ENCODE data around the gene CNIH3. TPM values are rescaled to one million over a fixed set of nuclear protein-coding genes. Genes with fewer than 3 reads are reported as not detected.

Gene CNIH3
- total RNA-seq, 1 experiment from 2014 or later = 4.2 TPM

GRCh38 chr1:224626042-224626441 lies 9.9 kb downstream of the CNIH3 start:
- no peak overlapping the region for H2BK20ac ChIP-seq (ENCODE audit: low read depth, low read length, poor library complexity, severe bottlenecking)
- H3K9me3 Mint-ChIP-seq = peaks cover 9 to 12% of the 10 kb centered on the region in 2 experiments
- no peak overlapping the region for H4K91ac ChIP-seq (ENCODE audit: insufficient read length, low read depth, low read length)
- no peak overlapping the region for H3K4me2 ChIP-seq (ENCODE audit: insufficient read depth, insufficient read length, low read length)
- H2AFZ ChIP-seq (ENCODE audit: low read length) = no peak overlapping the region
- no peak overlapping the region for H3K18ac ChIP-seq (ENCODE audit: insufficient read length, low read depth, low read length)
- H3K9me3 ChIP-seq (ENCODE audit: control insufficient read depth, low read depth, low read length) = no peaks in the 10 kb centered on the region
- no peak overlapping the region for H3K23ac ChIP-seq (ENCODE audit: insufficient read length, low read depth, low read length)
- H4K20me1 ChIP-seq (ENCODE audit: control insufficient read depth, insufficient read depth, insufficient read length) = no peaks in the 10 kb centered on the region
- no peak overlapping the region for H3K4me3 Mint-ChIP-seq
- H3T11ph ChIP-seq (ENCODE audit: low read length) = no peak overlapping the region
- H2BK15ac ChIP-seq (ENCODE audit: low read depth, low read length) = no peak overlapping the region
- no peaks in the 10 kb centered on the region for H3K79me1 ChIP-seq (ENCODE audit: insufficient read depth, low read depth, low read length, poor library complexity, severe bottlenecking)
- no peaks in the 10 kb centered on the region for H3K27me3 ChIP-seq (ENCODE audit: insufficient read depth, low read length)
- no peaks in the 10 kb centered on the region for H3K4me1 ChIP-seq (ENCODE audit: insufficient read depth, low read length)
- no peak overlapping the region for H3K9ac ChIP-seq (ENCODE audit: extremely low read depth, insufficient read length, low read length)
- peaks cover 4 to 6% of the 10 kb centered on the region in 2 experiments for H3K4me1 Mint-ChIP-seq
- H3K27ac Mint-ChIP-seq = no peak overlapping the region
- no peak overlapping the region for H3K27ac ChIP-seq (ENCODE audit: insufficient read length, low read depth, low read length)
- H4K5ac ChIP-seq (ENCODE audit: insufficient read length, low read depth, low read length) = no peak overlapping the region
- no peaks in the 10 kb centered on the region for H3K79me2 ChIP-seq (ENCODE audit: insufficient read depth, low read length)
- no peak for TF ChIP-seq CTCF (conservative IDR thresholded peaks at IDR 0.05)
- DNase-seq = no peak
- no peak overlapping the region for H3K14ac ChIP-seq (ENCODE audit: insufficient read depth, low read length)
- H2AK5ac ChIP-seq (ENCODE audit: insufficient read length, low read length) = no peak overlapping the region
- no peak overlapping the region for H2BK120ac ChIP-seq (ENCODE audit: low read depth, low read length, poor library complexity, severe bottlenecking)
- no peak overlapping the region for H4K8ac ChIP-seq (replicated peaks; ENCODE audit: insufficient read length, low read depth, low read length)
- WGBS (ENCODE audit: extremely low coverage, insufficient read length, low lambda C conversion rate) = no CpG with 5 or more reads among the region's 1 CpG
- H3K36me3 Mint-ChIP-seq (ENCODE audit: insufficient read depth in 1 of 3, low read depth in 3 of 3) = peaks cover 7 to 8% (median 7%) of the 10 kb centered on the region in 3 experiments; a peak in 6 of 7 replicates
- no peak overlapping the region for H3K56ac ChIP-seq (ENCODE audit: insufficient read length, low read depth, low read length)
- no peak overlapping the region for H2BK12ac ChIP-seq (ENCODE audit: insufficient read length, low read depth, low read length)
- no peaks in the 10 kb centered on the region for H3K23me2 ChIP-seq (ENCODE audit: insufficient read length, low read depth, low read length, poor library complexity, severe bottlenecking)
- peaks cover 31% of the 10 kb centered on the region for H3K27me3 Mint-ChIP-seq (ENCODE audit: low read depth)
- H3K4ac ChIP-seq (ENCODE audit: low read depth, low read length) = no peak overlapping the region
- no peak overlapping the region for H2BK5ac ChIP-seq (ENCODE audit: insufficient read length, low read length)
